Liver (tissue), 9 donors: ENCODE data around the gene ZNF318. TPM values are rescaled to one million over a fixed set of nuclear protein-coding genes. Genes with fewer than 3 reads are reported as not detected.

Source experiments
- DNase-seq: peaks from one replicate; pipeline ENCODE4 v3.0.0-alpha.2; 2017; ENCODE audit warnings: low spot score
- H3K27ac ChIP-seq, 2 donors: one replicate each; pipeline ENCODE4 v1.7.0; 2013; ENCODE audit warnings: inconsistent platforms in 2 of 2, low read length in 2 of 2, control low read depth in 1 of 2, low read depth in 1 of 2, mild to moderate bottlenecking in 1 of 2
- H3K27me3 ChIP-seq, 4 donors: one replicate each; pipeline versions ENCODE4 v1.6.1 to v1.7.0; 2013; ENCODE audit warnings: low read length in 3 of 4, inconsistent platforms in 1 of 4, mild to moderate bottlenecking in 1 of 4, moderate library complexity in 1 of 4; ENCODE audit not compliant: control insufficient read depth in 4 of 4, insufficient read depth in 4 of 4
- H3K36me3 ChIP-seq, 4 donors: one replicate each; pipeline versions ENCODE4 v1.6.1 to v1.7.0; 2013; ENCODE audit warnings: low read length in 3 of 4, mild to moderate bottlenecking in 3 of 4, low read depth in 1 of 4, moderate library complexity in 1 of 4; ENCODE audit not compliant: control insufficient read depth in 4 of 4, insufficient read depth in 3 of 4
- H3K4me1 ChIP-seq, 4 donors: one replicate each; pipeline versions ENCODE4 v1.6.1 to v1.7.0; 2013; ENCODE audit warnings: low read length in 3 of 4, mild to moderate bottlenecking in 3 of 4, moderate library complexity in 1 of 4; ENCODE audit not compliant: control insufficient read depth in 4 of 4, insufficient read depth in 4 of 4
- H3K4me3 ChIP-seq, 3 donors: one replicate each; pipeline versions ENCODE4 v1.6.1 to v1.7.0; 2013; ENCODE audit warnings: low read length in 3 of 3, control low read depth in 1 of 3, low read depth in 1 of 3, mild to moderate bottlenecking in 1 of 3
- H3K9ac ChIP-seq, 2 donors: one replicate each; pipeline ENCODE4 v1.7.0; 2013; ENCODE audit warnings: low read length in 2 of 2, mild to moderate bottlenecking in 2 of 2, moderate library complexity in 2 of 2, control low read depth in 1 of 2, low read depth in 1 of 2
- H3K9me3 ChIP-seq, 4 donors: one replicate each; pipeline versions ENCODE4 v1.6.1 to v1.7.0; 2013; ENCODE audit warnings: low read length in 3 of 4; ENCODE audit not compliant: control insufficient read depth in 4 of 4
- EGR1 ChIP-seq, 2 donors: IDR thresholded peaks; 2 replicates each; pipeline ENCODE4 v1.6.1; 2016 to 2018; ENCODE audit warnings: antibody characterized with exemption in 2 of 2, low read depth in 2 of 2
- FOXA1 ChIP-seq: IDR thresholded peaks from 2 replicates; pipeline ENCODE4 v1.6.1; 2016; ENCODE audit warnings: antibody characterized with exemption
- GABPA ChIP-seq, 2 donors: IDR thresholded peaks in 1 of 2; conservative IDR thresholded peaks in 1 of 2; 2 replicates each; pipeline ENCODE4 v1.6.1; 2016; ENCODE audit warnings: antibody characterized with exemption in 2 of 2, mild to moderate bottlenecking in 1 of 2, moderate library complexity in 1 of 2
- HNF4A ChIP-seq, 2 donors: conservative IDR thresholded peaks; 2 replicates each; pipeline ENCODE4 v1.6.1; 2016; ENCODE audit warnings: antibody characterized with exemption in 2 of 2, mild to moderate bottlenecking in 2 of 2
- HNF4G ChIP-seq: IDR thresholded peaks from 2 replicates; pipeline ENCODE4 v1.6.1; 2016; ENCODE audit warnings: antibody characterized with exemption
- JUND ChIP-seq, 2 donors: IDR thresholded peaks; 2 replicates each; pipeline ENCODE4 v1.6.1; 2016; ENCODE audit warnings: antibody characterized with exemption in 2 of 2
- NR2F2 ChIP-seq: IDR thresholded peaks from 2 replicates; pipeline ENCODE4 v1.6.1; 2016; ENCODE audit warnings: antibody characterized with exemption
- RAD21 ChIP-seq, 2 donors: IDR thresholded peaks; 2 replicates each; pipeline ENCODE4 v1.6.1; 2016; ENCODE audit warnings: antibody characterized with exemption in 2 of 2, mild to moderate bottlenecking in 2 of 2
- RXRA ChIP-seq, 2 donors: IDR thresholded peaks; 2 replicates each; pipeline ENCODE4 v1.6.1; 2017 to 2018; ENCODE audit warnings: antibody characterized with exemption in 2 of 2, mild to moderate bottlenecking in 1 of 2
- SP1 ChIP-seq: IDR thresholded peaks from 2 replicates; pipeline ENCODE4 v1.6.1; 2018; ENCODE audit warnings: antibody characterized with exemption, mild to moderate bottlenecking
- TAF1 ChIP-seq: conservative IDR thresholded peaks from 2 replicates; pipeline ENCODE4 v1.6.1; 2016; ENCODE audit warnings: antibody characterized with exemption, mild to moderate bottlenecking
- YY1 ChIP-seq: IDR thresholded peaks from 2 replicates; pipeline ENCODE4 v1.6.1; 2016; ENCODE audit warnings: antibody characterized with exemption, mild to moderate bottlenecking
- WGBS: extraction: QIAGEN DNeasy Blood & Tissue Kit; methylation state at CpG from one replicate; pipeline ENCODE4 v1.1.7; 2013; 5-methylcytosine and 5-hydroxymethylcytosine counted together
- polyA plus RNA-seq, 2 donors: library from polyadenylated mRNA; stranded (reverse) in 1 of 2; unstranded in 1 of 2; fragments of 200-250 nt in 1 of 2; fragments of >200 nt in 1 of 2; fragmentation: Nextera tagmentation in 1 of 2; extraction: Ambion mirVana in 1 of 2; gene quantifications; one replicate each; pipeline versions ENCODE4 v1.2.1 to v1.2.3, GENCODE V29; 2013 to 2015
- total RNA-seq, 2 donors: library from RNA; depleted of rRNA; stranded (reverse); fragments of >200 nt; gene quantifications; one replicate each; pipeline ENCODE4 v1.2.3, GENCODE V29; 2014
- TF ChIP-seq, protein P1 (sequence below): IDR thresholded peaks from 2 replicates; pipeline ENCODE4 v1.6.1; 2016; ENCODE audit warnings: antibody characterized with exemption
- TF ChIP-seq, protein P2 (sequence below): fragments of 150-350 bp; IDR thresholded peaks from 2 replicates; pipeline ENCODE4 v1.5.1; 2017; ENCODE audit warnings: improper control_type of control experiment, low read depth, low read length; ENCODE audit not compliant: missing input control
- TF ChIP-seq, protein P3 (sequence below): IDR thresholded peaks from 2 replicates; pipeline ENCODE4 v1.6.1; 2016; ENCODE audit warnings: antibody characterized with exemption
- TF ChIP-seq, protein P4 (sequence below): IDR thresholded peaks from 2 replicates; pipeline ENCODE4 v1.6.1; 2016; ENCODE audit warnings: antibody characterized with exemption
- TF ChIP-seq, protein P5 (sequence below): IDR thresholded peaks from 2 replicates; pipeline ENCODE4 v1.6.1; 2016; ENCODE audit warnings: antibody characterized with exemption, mild to moderate bottlenecking
- donor health status: healthy.
- donor health status: healthy.
- donor health status: healthy.
- donor health status: healthy.
- donor health status: healthy.

The ZNF318 gene
- total and polyA plus RNA-seq, 4 donors: 3.6 to 9.1 (median 4.2) TPM

DNA sequence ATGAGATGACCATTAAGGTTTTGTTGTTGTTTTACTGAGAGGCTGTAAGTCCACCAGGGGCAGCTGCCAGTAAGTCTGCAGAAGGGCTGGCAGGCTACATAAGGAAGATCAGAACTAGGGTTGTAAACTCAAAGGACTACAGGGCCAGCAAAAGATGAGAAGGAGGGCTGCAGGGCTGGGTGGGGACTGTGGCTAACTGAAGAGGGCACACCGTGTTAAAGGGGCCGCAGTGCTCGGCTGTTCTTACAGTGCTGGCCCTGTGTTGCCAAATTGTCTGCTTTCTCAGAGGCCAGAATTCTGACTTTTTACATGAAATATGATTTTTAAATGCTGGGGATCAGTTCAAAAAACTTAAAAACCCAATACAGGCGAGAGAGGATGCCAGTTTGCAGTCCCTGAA lies 25.5 kb upstream of the ZNF318 start:
- TF ChIP-seq, protein P1, sequence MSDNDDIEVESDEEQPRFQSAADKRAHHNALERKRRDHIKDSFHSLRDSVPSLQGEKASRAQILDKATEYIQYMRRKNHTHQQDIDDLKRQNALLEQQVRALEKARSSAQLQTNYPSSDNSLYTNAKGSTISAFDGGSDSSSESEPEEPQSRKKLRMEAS: no peak
- TF ChIP-seq TAF1 (no peak), HNF4A (conservative IDR thresholded peaks at IDR 0.05) (no peak), RXRA (IDR thresholded peaks at IDR 0.05) (no peak), HNF4G (no peak), GABPA (IDR thresholded peaks at IDR 0.05 in 1 of 2, conservative IDR thresholded peaks at IDR 0.05 in 1 of 2) (no peak), NR2F2 (no peak), EGR1 (IDR thresholded peaks at IDR 0.05; ENCODE audit: low read depth in 2 of 2) (no peak), SP1 (no peak), RAD21 (IDR thresholded peaks at IDR 0.05) (no peak), YY1 (no peak), FOXA1 (no peak), JUND (IDR thresholded peaks at IDR 0.05) (no peak)
- TF ChIP-seq, protein P2, sequence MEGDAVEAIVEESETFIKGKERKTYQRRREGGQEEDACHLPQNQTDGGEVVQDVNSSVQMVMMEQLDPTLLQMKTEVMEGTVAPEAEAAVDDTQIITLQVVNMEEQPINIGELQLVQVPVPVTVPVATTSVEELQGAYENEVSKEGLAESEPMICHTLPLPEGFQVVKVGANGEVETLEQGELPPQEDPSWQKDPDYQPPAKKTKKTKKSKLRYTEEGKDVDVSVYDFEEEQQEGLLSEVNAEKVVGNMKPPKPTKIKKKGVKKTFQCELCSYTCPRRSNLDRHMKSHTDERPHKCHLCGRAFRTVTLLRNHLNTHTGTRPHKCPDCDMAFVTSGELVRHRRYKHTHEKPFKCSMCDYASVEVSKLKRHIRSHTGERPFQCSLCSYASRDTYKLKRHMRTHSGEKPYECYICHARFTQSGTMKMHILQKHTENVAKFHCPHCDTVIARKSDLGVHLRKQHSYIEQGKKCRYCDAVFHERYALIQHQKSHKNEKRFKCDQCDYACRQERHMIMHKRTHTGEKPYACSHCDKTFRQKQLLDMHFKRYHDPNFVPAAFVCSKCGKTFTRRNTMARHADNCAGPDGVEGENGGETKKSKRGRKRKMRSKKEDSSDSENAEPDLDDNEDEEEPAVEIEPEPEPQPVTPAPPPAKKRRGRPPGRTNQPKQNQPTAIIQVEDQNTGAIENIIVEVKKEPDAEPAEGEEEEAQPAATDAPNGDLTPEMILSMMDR: no peak
- TF ChIP-seq, protein P3, sequence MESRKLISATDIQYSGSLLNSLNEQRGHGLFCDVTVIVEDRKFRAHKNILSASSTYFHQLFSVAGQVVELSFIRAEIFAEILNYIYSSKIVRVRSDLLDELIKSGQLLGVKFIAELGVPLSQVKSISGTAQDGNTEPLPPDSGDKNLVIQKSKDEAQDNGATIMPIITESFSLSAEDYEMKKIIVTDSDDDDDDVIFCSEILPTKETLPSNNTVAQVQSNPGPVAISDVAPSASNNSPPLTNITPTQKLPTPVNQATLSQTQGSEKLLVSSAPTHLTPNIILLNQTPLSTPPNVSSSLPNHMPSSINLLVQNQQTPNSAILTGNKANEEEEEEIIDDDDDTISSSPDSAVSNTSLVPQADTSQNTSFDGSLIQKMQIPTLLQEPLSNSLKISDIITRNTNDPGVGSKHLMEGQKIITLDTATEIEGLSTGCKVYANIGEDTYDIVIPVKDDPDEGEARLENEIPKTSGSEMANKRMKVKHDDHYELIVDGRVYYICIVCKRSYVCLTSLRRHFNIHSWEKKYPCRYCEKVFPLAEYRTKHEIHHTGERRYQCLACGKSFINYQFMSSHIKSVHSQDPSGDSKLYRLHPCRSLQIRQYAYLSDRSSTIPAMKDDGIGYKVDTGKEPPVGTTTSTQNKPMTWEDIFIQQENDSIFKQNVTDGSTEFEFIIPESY: no peak
- TF ChIP-seq, protein P4, sequence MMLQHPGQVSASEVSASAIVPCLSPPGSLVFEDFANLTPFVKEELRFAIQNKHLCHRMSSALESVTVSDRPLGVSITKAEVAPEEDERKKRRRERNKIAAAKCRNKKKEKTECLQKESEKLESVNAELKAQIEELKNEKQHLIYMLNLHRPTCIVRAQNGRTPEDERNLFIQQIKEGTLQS: no peak
- TF ChIP-seq, protein P5, sequence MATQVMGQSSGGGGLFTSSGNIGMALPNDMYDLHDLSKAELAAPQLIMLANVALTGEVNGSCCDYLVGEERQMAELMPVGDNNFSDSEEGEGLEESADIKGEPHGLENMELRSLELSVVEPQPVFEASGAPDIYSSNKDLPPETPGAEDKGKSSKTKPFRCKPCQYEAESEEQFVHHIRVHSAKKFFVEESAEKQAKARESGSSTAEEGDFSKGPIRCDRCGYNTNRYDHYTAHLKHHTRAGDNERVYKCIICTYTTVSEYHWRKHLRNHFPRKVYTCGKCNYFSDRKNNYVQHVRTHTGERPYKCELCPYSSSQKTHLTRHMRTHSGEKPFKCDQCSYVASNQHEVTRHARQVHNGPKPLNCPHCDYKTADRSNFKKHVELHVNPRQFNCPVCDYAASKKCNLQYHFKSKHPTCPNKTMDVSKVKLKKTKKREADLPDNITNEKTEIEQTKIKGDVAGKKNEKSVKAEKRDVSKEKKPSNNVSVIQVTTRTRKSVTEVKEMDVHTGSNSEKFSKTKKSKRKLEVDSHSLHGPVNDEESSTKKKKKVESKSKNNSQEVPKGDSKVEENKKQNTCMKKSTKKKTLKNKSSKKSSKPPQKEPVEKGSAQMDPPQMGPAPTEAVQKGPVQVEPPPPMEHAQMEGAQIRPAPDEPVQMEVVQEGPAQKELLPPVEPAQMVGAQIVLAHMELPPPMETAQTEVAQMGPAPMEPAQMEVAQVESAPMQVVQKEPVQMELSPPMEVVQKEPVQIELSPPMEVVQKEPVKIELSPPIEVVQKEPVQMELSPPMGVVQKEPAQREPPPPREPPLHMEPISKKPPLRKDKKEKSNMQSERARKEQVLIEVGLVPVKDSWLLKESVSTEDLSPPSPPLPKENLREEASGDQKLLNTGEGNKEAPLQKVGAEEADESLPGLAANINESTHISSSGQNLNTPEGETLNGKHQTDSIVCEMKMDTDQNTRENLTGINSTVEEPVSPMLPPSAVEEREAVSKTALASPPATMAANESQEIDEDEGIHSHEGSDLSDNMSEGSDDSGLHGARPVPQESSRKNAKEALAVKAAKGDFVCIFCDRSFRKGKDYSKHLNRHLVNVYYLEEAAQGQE: no peak
- Histone ChIP-seq H3K4me1 (no peaks in the 10 kb centered on the region), H3K27ac (no peak overlapping the region), H3K9me3 (no peaks in the 10 kb centered on the region), H3K27me3 (no peaks in the 10 kb centered on the region), H3K9ac (no peak overlapping the region), H3K36me3 (no peaks in the 10 kb centered on the region), H3K4me3 (no peak overlapping the region)
- DNase-seq: no peak
- WGBS: 98% methylated on average over 4 of the region's 4 CpGs

DNA sequence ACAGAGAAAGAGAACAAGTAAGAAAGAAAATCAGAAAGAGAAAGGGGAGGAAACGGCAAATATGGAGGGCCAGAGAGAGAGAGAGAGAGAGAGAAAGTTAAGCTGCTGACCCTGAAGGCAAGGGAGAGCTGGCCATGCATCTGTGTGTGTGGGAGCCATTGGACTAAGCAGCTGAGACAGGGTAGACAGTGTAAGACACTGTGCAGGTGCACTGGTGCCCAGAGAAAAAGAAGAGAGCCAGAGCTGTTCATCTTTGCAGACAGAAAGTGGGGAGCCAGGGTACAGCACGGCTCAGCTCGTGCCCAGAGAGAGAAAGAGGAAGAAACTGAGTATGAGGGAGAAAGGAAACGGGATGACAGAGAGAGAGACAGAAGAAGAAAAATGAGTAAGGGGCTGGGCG lies 24.2 kb upstream of the ZNF318 start:
- DNase-seq: no peak
- Histone ChIP-seq H3K4me3 (no peak overlapping the region), H3K27me3 (no peaks in the 10 kb centered on the region), H3K36me3 (no peaks in the 10 kb centered on the region), H3K4me1 (no peaks in the 10 kb centered on the region), H3K27ac (no peak overlapping the region), H3K9ac (no peak overlapping the region), H3K9me3 (no peaks in the 10 kb centered on the region)
- 71% methylated on average over 5 of the region's 5 CpGs for WGBS
- TF ChIP-seq TAF1 (no peak), HNF4A (conservative IDR thresholded peaks at IDR 0.05) (no peak), YY1 (no peak), RXRA (IDR thresholded peaks at IDR 0.05) (no peak), JUND (IDR thresholded peaks at IDR 0.05) (no peak), NR2F2 (no peak), RAD21 (IDR thresholded peaks at IDR 0.05) (no peak), FOXA1 (no peak)
- TF ChIP-seq, protein P2: no peak
- TF ChIP-seq, protein P4: no peak
- TF ChIP-seq, protein P1: no peak
